ENCODE data around the gene TAS2R60. TPM values are rescaled to one million over a fixed set of nuclear protein-coding genes. Genes with fewer than 3 reads are reported as not detected.

TAS2R60 gene
- polyA plus RNA-seq, 1 donor (not counting 4 experiments of a cell fraction or from before 2014, with no cell fraction given): 0.17 TPM

GRCh38 chr7:143492799-143493739 is 49.8 kb downstream of the TAS2R60 start:
- dilution Hi-C loops (cut with MboI; ENCODE audit: extremely low pct_ligation_motif_present, low sequenced_read_pairs): no loop called here

GRCh38 chr7:143493751-143494150 is 50.5 kb downstream of the TAS2R60 start:
- FAIRE-seq (no peak), DNase-seq (ENCODE audit: low read depth, low spot score) (no peak)
- Histone ChIP-seq H4K20me1 (ENCODE audit: control insufficient read depth, extremely low read depth, insufficient read depth, low read length) (no peaks in the 10 kb centered on the region), H3K4me2 (ENCODE audit: control insufficient read depth, extremely low read depth, insufficient read depth, low read depth, low read length) (no peak overlapping the region), H3K79me2 (ENCODE audit: control insufficient read depth, insufficient read depth, low read length) (no peaks in the 10 kb centered on the region), H3K27me3 (ENCODE audit: control insufficient read depth, extremely low read depth, insufficient read depth, low read length) (no peaks in the 10 kb centered on the region), H2AFZ (ENCODE audit: control insufficient read depth, low read length) (no peak overlapping the region), H3K27ac (ENCODE audit: control insufficient read depth, insufficient read depth, low read length) (no peak overlapping the region), H3K36me3 (ENCODE audit: control insufficient read depth in 2 of 2, extremely low read depth in 1 of 2, insufficient read depth in 2 of 2, low read length in 2 of 2) (no peaks in the 10 kb centered on the region), H3K4me3 (ENCODE audit: control insufficient read depth in 2 of 3, extremely low read depth in 1 of 3, insufficient read depth in 2 of 3, low read depth in 1 of 3, low read length in 3 of 3) (no peak overlapping the region), H3K9me1 (ENCODE audit: control insufficient read depth, extremely low read depth, insufficient read depth, low read length) (no peaks in the 10 kb centered on the region), H3K9me3 (ENCODE audit: control insufficient read depth, low read depth, low read length) (no peaks in the 10 kb centered on the region), H3K4me1 (ENCODE audit: control insufficient read depth, extremely low read depth, insufficient read depth, low read length) (peaks cover 10% of the 10 kb centered on the region), H3K9ac (ENCODE audit: control insufficient read depth, extremely low read depth, insufficient read depth, low read length) (no peak overlapping the region)
- TF ChIP-seq EZH2 (IDR thresholded peaks at IDR 0.05; ENCODE audit: low read length): no peak
- TF ChIP-seq, protein P1, sequence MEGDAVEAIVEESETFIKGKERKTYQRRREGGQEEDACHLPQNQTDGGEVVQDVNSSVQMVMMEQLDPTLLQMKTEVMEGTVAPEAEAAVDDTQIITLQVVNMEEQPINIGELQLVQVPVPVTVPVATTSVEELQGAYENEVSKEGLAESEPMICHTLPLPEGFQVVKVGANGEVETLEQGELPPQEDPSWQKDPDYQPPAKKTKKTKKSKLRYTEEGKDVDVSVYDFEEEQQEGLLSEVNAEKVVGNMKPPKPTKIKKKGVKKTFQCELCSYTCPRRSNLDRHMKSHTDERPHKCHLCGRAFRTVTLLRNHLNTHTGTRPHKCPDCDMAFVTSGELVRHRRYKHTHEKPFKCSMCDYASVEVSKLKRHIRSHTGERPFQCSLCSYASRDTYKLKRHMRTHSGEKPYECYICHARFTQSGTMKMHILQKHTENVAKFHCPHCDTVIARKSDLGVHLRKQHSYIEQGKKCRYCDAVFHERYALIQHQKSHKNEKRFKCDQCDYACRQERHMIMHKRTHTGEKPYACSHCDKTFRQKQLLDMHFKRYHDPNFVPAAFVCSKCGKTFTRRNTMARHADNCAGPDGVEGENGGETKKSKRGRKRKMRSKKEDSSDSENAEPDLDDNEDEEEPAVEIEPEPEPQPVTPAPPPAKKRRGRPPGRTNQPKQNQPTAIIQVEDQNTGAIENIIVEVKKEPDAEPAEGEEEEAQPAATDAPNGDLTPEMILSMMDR (optimal IDR thresholded peaks at IDR 0.05 in 1 of 3, IDR thresholded peaks at IDR 0.05 in 1 of 3, conservative IDR thresholded peaks at IDR 0.05 in 1 of 3; ENCODE audit: extremely low read depth in 1 of 3, insufficient read depth in 2 of 3, low read length in 3 of 3): no peak
- dilution Hi-C loops (cut with MboI; ENCODE audit: extremely low pct_ligation_motif_present, low sequenced_read_pairs): no loop called here

More at GRCh38 chr7:143492799-143493739, 49.8 kb downstream of the TAS2R60 start:
- DNase-seq (ENCODE audit: low read depth, low spot score) (no peak), FAIRE-seq (peak; percentile 17)
- Histone ChIP-seq H3K36me3 (ENCODE audit: control insufficient read depth in 2 of 2, extremely low read depth in 1 of 2, insufficient read depth in 2 of 2, low read length in 2 of 2) (no peaks in the 10 kb centered on the region), H3K4me3 (ENCODE audit: control insufficient read depth in 2 of 3, extremely low read depth in 1 of 3, insufficient read depth in 2 of 3, low read depth in 1 of 3, low read length in 3 of 3) (no peak overlapping the region), H3K27ac (ENCODE audit: control insufficient read depth, insufficient read depth, low read length) (no peak overlapping the region), H3K9ac (ENCODE audit: control insufficient read depth, extremely low read depth, insufficient read depth, low read length) (no peak overlapping the region), H3K27me3 (ENCODE audit: control insufficient read depth, extremely low read depth, insufficient read depth, low read length) (no peaks in the 10 kb centered on the region), H3K79me2 (ENCODE audit: control insufficient read depth, insufficient read depth, low read length) (no peaks in the 10 kb centered on the region), H3K4me1 (ENCODE audit: control insufficient read depth, extremely low read depth, insufficient read depth, low read length) (peaks cover 10% of the 10 kb centered on the region), H3K9me1 (ENCODE audit: control insufficient read depth, extremely low read depth, insufficient read depth, low read length) (no peaks in the 10 kb centered on the region), H2AFZ (ENCODE audit: control insufficient read depth, low read length) (no peak overlapping the region), H3K9me3 (ENCODE audit: control insufficient read depth, low read depth, low read length) (no peaks in the 10 kb centered on the region), H3K4me2 (ENCODE audit: control insufficient read depth, extremely low read depth, insufficient read depth, low read depth, low read length) (no peak overlapping the region), H4K20me1 (ENCODE audit: control insufficient read depth, extremely low read depth, insufficient read depth, low read length) (no peaks in the 10 kb centered on the region)
- TF ChIP-seq, protein P1 (optimal IDR thresholded peaks at IDR 0.05 in 1 of 3, IDR thresholded peaks at IDR 0.05 in 1 of 3, conservative IDR thresholded peaks at IDR 0.05 in 1 of 3; ENCODE audit: extremely low read depth in 1 of 3, insufficient read depth in 2 of 3, low read length in 3 of 3): no peak
- no peak for TF ChIP-seq EZH2 (IDR thresholded peaks at IDR 0.05; ENCODE audit: low read length)

Other genes starting within 250 kb of the TAS2R60 start
- not detected in 3 replicates for gene TAS2R40, start 221.4 kb upstream of the TAS2R60 start, polyA plus RNA-seq
- 133 to 171 TPM (median 157 TPM) in 3 replicates for gene GSTK1, start 180.0 kb upstream of the TAS2R60 start, polyA plus RNA-seq
- gene TMEM139, start 158.5 kb upstream of the TAS2R60 start, polyA plus RNA-seq: 20.9 to 25.1 TPM (median 22.3 TPM) in 3 replicates
- 9.1 to 21.9 TPM (median 12.8 TPM) in 3 replicates for gene CASP2, start 155.1 kb upstream of the TAS2R60 start, polyA plus RNA-seq
- gene CLCN1, start 127.3 kb upstream of the TAS2R60 start, polyA plus RNA-seq: 0.03 to 0.05 TPM in 2 of 3 replicates, not detected in the other
- 0.12 to 0.24 TPM (median 0.21 TPM) in 3 replicates for gene FAM131B, start 80.7 kb upstream of the TAS2R60 start, polyA plus RNA-seq
- 17.6 to 77.8 TPM (median 22.5 TPM) in 3 replicates for gene ZYX, start 62.1 kb upstream of the TAS2R60 start, polyA plus RNA-seq
- 24.6 to 37.1 TPM (median 31.9 TPM) in 3 replicates for gene EPHA1, start 34.6 kb upstream of the TAS2R60 start, polyA plus RNA-seq
- gene TAS2R41, start 34.4 kb downstream of the TAS2R60 start, polyA plus RNA-seq: not detected in 3 replicates
- 0.61 to 1.4 TPM (median 0.97 TPM) in 3 replicates for gene CTAGE15, start 128.3 kb downstream of the TAS2R60 start, polyA plus RNA-seq
- gene TCAF2, start 177.5 kb downstream of the TAS2R60 start, polyA plus RNA-seq: 0.61 to 1.6 TPM (median 1.2 TPM) in 3 replicates

Measured in keratinocyte (primary cell).